SK-N-SH treated with all-trans-retinoic acid at 6 μM for 48 hours (cell line): ENCODE data around the gene NNAT.

Experiments
- BACH2 ChIP-seq: fragments of 250-450 bp; sonication (Bioruptor Pico); IDR thresholded peaks from 2 replicates; pipeline ENCODE4 v1.9.0; 2021; ENCODE audit warnings: mild to moderate bottlenecking, borderline replicate concordance
- ESRRG ChIP-seq: fragments of 250-450 bp; sonication (Bioruptor Pico); IDR thresholded peaks from 2 replicates; pipeline ENCODE4 v1.6.1; 2021; ENCODE audit warnings: mild to moderate bottlenecking
- ISL1 ChIP-seq: fragments of 250-450 bp; sonication (Bioruptor Pico); IDR thresholded peaks from 2 replicates; pipeline ENCODE4 v2.1.2; 2022; ENCODE audit warnings: mild to moderate bottlenecking, moderate library complexity
- PPARA ChIP-seq: fragments of 250-450 bp; sonication (Bioruptor Pico); IDR thresholded peaks from 2 replicates; pipeline ENCODE4 v1.5.0; 2020; ENCODE audit warnings: mild to moderate bottlenecking, borderline replicate concordance
- RARB ChIP-seq: fragments of 250-450 bp; sonication (Bioruptor Pico); IDR thresholded peaks from 2 replicates; pipeline ENCODE4 v1.8.0; 2021; ENCODE audit warnings: mild to moderate bottlenecking, moderate library complexity
- SNAI2 ChIP-seq: fragments of 250-450 bp; sonication (Bioruptor Pico); IDR thresholded peaks from 2 replicates; pipeline ENCODE4 v1.5.0; 2020; ENCODE audit warnings: mild to moderate bottlenecking, moderate library complexity
- TCF4 ChIP-seq: fragments of 250-450 bp; sonication (Bioruptor Pico); IDR thresholded peaks from 2 replicates; pipeline ENCODE4 v1.8.0; 2021; ENCODE audit warnings: mild to moderate bottlenecking, moderate library complexity, borderline replicate concordance
- TOX ChIP-seq: fragments of 250-450 bp; sonication (Bioruptor Pico); IDR thresholded peaks from 2 replicates; pipeline ENCODE4 v1.8.0; 2021; ENCODE audit warnings: mild to moderate bottlenecking, moderate library complexity, borderline replicate concordance
- TSHZ2 ChIP-seq: fragments of 250-450 bp; sonication (Bioruptor Pico); IDR thresholded peaks from 2 replicates; pipeline ENCODE4 v1.5.0; 2020; ENCODE audit warnings: mild to moderate bottlenecking, moderate library complexity
- ZFP3 ChIP-seq: fragments of 250-450 bp; sonication (Bioruptor Pico); IDR thresholded peaks from 2 replicates; pipeline ENCODE4 v1.5.0; 2020; ENCODE audit warnings: mild to moderate bottlenecking, moderate library complexity
- ZFP30 ChIP-seq: fragments of 450-650 bp; formaldehyde crosslinking; IDR thresholded peaks from 2 replicates; pipeline ENCODE4 v1.5.0; 2022; ENCODE audit warnings: mild to moderate bottlenecking, moderate library complexity
- ZNF565 ChIP-seq: fragments of 450-650 bp; formaldehyde crosslinking; conservative IDR thresholded peaks from 2 replicates; pipeline ENCODE4 v1.5.0; 2020; ENCODE audit warnings: low read depth, mild to moderate bottlenecking, moderate library complexity
- ZNF70 ChIP-seq: fragments of 450-650 bp; formaldehyde crosslinking; IDR thresholded peaks from 2 replicates; pipeline ENCODE4 v1.5.0; 2020; ENCODE audit warnings: mild to moderate bottlenecking, moderate library complexity
- ZNF8 ChIP-seq: fragments of 450-650 bp; formaldehyde crosslinking; IDR thresholded peaks from 2 replicates; pipeline ENCODE4 v1.5.0; 2020; ENCODE audit warnings: mild to moderate bottlenecking, moderate library complexity

GRCh38 chr20:37547912-37548311, 26.9 kb downstream of the NNAT start:
- TF ChIP-seq TSHZ2 (CRISPR knock-in tag) (no peak), BACH2 (CRISPR knock-in tag) (no peak), ZNF70 (CRISPR knock-in tag) (no peak), TCF4 (no peak), RARB (CRISPR knock-in tag) (no peak), ISL1 (CRISPR knock-in tag) (no peak), ZFP30 (no peak), ZFP3 (no peak), ZNF565 (CRISPR knock-in tag) (no peak), SNAI2 (CRISPR knock-in tag) (no peak), ESRRG (CRISPR knock-in tag) (no peak), TOX (no peak), PPARA (no peak), ZNF8 (no peak)
